ENCODE measurements around the gene ITIH4. TPM values are rescaled to one million over a fixed set of nuclear protein-coding genes. Genes with fewer than 3 reads are reported as not detected.

Gene ITIH4
- total and polyA plus RNA-seq, 2 of the 13 experiments (the other 11 are each of a cell fraction or from before 2014, with no cell fraction given) = 2.7 to 5.3 TPM

DNA sequence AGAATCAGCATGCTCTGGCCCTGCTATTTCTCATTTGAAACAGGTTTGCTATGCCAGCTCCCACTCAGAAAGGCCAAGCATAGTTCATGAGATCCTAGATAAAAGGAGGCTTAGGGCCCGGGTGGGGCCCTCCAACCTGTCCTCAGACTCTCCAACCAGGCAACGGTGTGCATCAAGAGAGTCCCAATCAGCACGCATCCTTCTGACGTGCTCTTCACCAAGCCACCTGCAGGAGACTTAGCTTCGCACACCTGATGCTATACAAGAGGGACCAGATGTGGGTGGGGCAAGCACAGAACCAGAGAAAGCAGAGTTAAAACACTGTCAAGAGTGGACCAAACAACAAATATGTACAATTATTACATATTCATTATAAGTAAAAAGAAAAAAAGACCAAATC, 49.6 kb upstream of the ITIH4 start:
- Histone ChIP-seq H3K27me3 (ENCODE audit: control insufficient read depth in 1 of 2, insufficient read depth in 2 of 2, low read length in 2 of 2) (no peaks in the 10 kb centered on the region), H3K4me3 (replicated peaks in 1 of 3; ENCODE audit: insufficient read depth in 1 of 3, low read depth in 2 of 3, low read length in 3 of 3) (no peak overlapping the region), H3K4me2 (ENCODE audit: low read depth, low read length) (no peak overlapping the region), H3K9ac (ENCODE audit: insufficient read depth, low read depth, low read length) (no peak overlapping the region), H3K4me1 (ENCODE audit: insufficient read depth, low read length) (peaks cover 7% of the 10 kb centered on the region), H3K79me2 (ENCODE audit: insufficient read depth, low read length) (no peaks in the 10 kb centered on the region), H2AFZ (ENCODE audit: low read length) (no peak overlapping the region), H3K36me3 (replicated peaks in 1 of 2; ENCODE audit: control insufficient read depth in 1 of 2, insufficient read depth in 2 of 2, low read length in 2 of 2) (0 out of 5 replicates have a peak, but pooled peaks cover 0 to 3% of the 10 kb centered on the region in 2 experiments), H3K9me3 (ENCODE audit: low read length) (no peaks in the 10 kb centered on the region), H4K20me1 (ENCODE audit: insufficient read depth, low read length) (no peaks in the 10 kb centered on the region), H3K27ac (ENCODE audit: extremely low read length, insufficient read depth, low read length) (no peak overlapping the region)
- CTCF ChIA-PET (ENCODE audit: low intra/inter-chr PET ratio, low total read pairs) = interaction anchor here (1.0 kb wide), 1 partner anchor 55 kb away, joined by 3 read pairs; no protein-coding TSS in a partner anchor
- in situ Hi-C loops (cut with HindIII; ENCODE audit: extremely low pct_ligation_motif_present, low pct_unique_long_range_greater_than_20kb) = no loop called here
- BruUV-seq (replicated peaks) = no TSS peak
- TF ChIP-seq ONECUT2 (CRISPR knock-in tag; IDR thresholded peaks at IDR 0.05) (no peak), SALL2 (CRISPR knock-in tag; IDR thresholded peaks at IDR 0.05) (no peak)
- TF ChIP-seq, protein P1, sequence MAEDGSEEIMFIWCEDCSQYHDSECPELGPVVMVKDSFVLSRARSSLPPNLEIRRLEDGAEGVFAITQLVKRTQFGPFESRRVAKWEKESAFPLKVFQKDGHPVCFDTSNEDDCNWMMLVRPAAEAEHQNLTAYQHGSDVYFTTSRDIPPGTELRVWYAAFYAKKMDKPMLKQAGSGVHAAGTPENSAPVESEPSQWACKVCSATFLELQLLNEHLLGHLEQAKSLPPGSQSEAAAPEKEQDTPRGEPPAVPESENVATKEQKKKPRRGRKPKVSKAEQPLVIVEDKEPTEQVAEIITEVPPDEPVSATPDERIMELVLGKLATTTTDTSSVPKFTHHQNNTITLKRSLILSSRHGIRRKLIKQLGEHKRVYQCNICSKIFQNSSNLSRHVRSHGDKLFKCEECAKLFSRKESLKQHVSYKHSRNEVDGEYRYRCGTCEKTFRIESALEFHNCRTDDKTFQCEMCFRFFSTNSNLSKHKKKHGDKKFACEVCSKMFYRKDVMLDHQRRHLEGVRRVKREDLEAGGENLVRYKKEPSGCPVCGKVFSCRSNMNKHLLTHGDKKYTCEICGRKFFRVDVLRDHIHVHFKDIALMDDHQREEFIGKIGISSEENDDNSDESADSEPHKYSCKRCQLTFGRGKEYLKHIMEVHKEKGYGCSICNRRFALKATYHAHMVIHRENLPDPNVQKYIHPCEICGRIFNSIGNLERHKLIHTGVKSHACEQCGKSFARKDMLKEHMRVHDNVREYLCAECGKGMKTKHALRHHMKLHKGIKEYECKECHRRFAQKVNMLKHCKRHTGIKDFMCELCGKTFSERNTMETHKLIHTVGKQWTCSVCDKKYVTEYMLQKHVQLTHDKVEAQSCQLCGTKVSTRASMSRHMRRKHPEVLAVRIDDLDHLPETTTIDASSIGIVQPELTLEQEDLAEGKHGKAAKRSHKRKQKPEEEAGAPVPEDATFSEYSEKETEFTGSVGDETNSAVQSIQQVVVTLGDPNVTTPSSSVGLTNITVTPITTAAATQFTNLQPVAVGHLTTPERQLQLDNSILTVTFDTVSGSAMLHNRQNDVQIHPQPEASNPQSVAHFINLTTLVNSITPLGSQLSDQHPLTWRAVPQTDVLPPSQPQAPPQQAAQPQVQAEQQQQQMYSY (CRISPR knock-in tag; IDR thresholded peaks at IDR 0.05) = no peak
- WGBS (ENCODE audit: low lambda C conversion rate) = 94% methylated on average over 5 of the region's 5 CpGs
- ATAC-seq = no peak
- intact Hi-C loops (cut with micrococcal nuclease; ENCODE audit: unreplicated experiment) = no loop called here
- POLR2A ChIA-PET = no interaction called here
- no peak for FAIRE-seq
- no peak for DNase-seq (ENCODE audit: low spot score)

DNA sequence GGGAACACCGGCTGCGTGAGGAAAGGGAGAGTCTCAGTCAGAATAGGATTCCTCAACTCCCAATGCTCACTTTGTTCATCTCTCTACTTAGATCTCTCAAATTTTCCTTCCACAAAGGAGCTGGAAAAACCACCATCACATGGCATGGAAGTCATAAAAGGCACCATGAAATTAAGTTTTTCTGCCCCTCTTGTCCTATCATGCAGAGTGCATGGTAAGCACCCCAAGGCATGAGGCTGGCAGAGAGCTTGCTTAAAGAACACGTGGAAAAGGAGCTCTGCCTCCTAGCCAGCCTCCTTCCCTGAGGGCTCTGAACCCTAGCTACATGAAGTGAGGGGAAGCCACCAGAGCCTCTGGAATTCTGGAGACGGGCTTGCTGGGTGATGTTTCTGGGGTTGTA, 49.1 kb upstream of the ITIH4 start:
- no peaks in the 10 kb centered on the region for H3K9me3 ChIP-seq (ENCODE audit: low read length)
- CTCF ChIA-PET (ENCODE audit: low intra/inter-chr PET ratio, low total read pairs) = interaction anchor here (1.0 kb wide), 1 partner anchor 55 kb away, joined by 3 read pairs; no protein-coding TSS in a partner anchor
- in situ Hi-C loops (cut with HindIII; ENCODE audit: extremely low pct_ligation_motif_present, low pct_unique_long_range_greater_than_20kb) = no loop called here
- no TSS peak for BruUV-seq (replicated peaks)
- no peak for FAIRE-seq
- H3K4me3 ChIP-seq (replicated peaks in 1 of 3; ENCODE audit: insufficient read depth in 1 of 3, low read depth in 2 of 3, low read length in 3 of 3) = no peak overlapping the region
- H3K4me1 ChIP-seq (ENCODE audit: insufficient read depth, low read length) = peaks cover 7% of the 10 kb centered on the region
- no peak overlapping the region for H3K9ac ChIP-seq (ENCODE audit: insufficient read depth, low read depth, low read length)
- H2AFZ ChIP-seq (ENCODE audit: low read length) = no peak overlapping the region
- no peaks in the 10 kb centered on the region for H3K27me3 ChIP-seq (ENCODE audit: control insufficient read depth in 1 of 2, insufficient read depth in 2 of 2, low read length in 2 of 2)
- no peak for ATAC-seq
- no peak for DNase-seq (ENCODE audit: low spot score)
- no peak overlapping the region for H3K27ac ChIP-seq (ENCODE audit: extremely low read length, insufficient read depth, low read length)
- 0 out of 5 replicates have a peak, but pooled peaks cover 0 to 3% of the 10 kb centered on the region in 2 experiments for H3K36me3 ChIP-seq (replicated peaks in 1 of 2; ENCODE audit: control insufficient read depth in 1 of 2, insufficient read depth in 2 of 2, low read length in 2 of 2)
- H3K4me2 ChIP-seq (ENCODE audit: low read depth, low read length) = no peak overlapping the region
- H4K20me1 ChIP-seq (ENCODE audit: insufficient read depth, low read length) = no peaks in the 10 kb centered on the region
- intact Hi-C loops (cut with micrococcal nuclease; ENCODE audit: unreplicated experiment) = no loop called here
- POLR2A ChIA-PET = no interaction called here
- 96% methylated on average over 4 of the region's 4 CpGs for WGBS (ENCODE audit: low lambda C conversion rate)
- H3K79me2 ChIP-seq (ENCODE audit: insufficient read depth, low read length) = no peaks in the 10 kb centered on the region
- TF ChIP-seq, protein P2, sequence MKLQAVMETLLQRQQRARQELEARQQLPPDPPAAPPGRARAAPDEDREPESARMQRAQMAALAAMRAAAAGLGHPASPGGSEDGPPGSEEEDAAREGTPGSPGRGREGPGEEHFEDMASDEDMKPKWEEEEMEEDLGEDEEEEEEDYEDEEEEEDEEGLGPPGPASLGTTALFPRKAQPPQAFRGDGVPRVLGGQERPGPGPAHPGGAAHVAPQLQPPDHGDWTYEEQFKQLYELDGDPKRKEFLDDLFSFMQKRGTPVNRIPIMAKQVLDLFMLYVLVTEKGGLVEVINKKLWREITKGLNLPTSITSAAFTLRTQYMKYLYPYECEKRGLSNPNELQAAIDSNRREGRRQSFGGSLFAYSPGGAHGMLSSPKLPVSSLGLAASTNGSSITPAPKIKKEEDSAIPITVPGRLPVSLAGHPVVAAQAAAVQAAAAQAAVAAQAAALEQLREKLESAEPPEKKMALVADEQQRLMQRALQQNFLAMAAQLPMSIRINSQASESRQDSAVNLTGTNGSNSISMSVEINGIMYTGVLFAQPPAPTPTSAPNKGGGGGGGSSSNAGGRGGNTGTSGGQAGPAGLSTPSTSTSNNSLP (IDR thresholded peaks at IDR 0.05; ENCODE audit: low read depth, low read length) = no peak
- no peak for TF ChIP-seq RAD21 (CRISPR knock-in tag; IDR thresholded peaks at IDR 0.05)
- TF ChIP-seq ESRRA (CRISPR knock-in tag; IDR thresholded peaks at IDR 0.05; ENCODE audit: low read depth) = no peak
- TF ChIP-seq, protein P3, sequence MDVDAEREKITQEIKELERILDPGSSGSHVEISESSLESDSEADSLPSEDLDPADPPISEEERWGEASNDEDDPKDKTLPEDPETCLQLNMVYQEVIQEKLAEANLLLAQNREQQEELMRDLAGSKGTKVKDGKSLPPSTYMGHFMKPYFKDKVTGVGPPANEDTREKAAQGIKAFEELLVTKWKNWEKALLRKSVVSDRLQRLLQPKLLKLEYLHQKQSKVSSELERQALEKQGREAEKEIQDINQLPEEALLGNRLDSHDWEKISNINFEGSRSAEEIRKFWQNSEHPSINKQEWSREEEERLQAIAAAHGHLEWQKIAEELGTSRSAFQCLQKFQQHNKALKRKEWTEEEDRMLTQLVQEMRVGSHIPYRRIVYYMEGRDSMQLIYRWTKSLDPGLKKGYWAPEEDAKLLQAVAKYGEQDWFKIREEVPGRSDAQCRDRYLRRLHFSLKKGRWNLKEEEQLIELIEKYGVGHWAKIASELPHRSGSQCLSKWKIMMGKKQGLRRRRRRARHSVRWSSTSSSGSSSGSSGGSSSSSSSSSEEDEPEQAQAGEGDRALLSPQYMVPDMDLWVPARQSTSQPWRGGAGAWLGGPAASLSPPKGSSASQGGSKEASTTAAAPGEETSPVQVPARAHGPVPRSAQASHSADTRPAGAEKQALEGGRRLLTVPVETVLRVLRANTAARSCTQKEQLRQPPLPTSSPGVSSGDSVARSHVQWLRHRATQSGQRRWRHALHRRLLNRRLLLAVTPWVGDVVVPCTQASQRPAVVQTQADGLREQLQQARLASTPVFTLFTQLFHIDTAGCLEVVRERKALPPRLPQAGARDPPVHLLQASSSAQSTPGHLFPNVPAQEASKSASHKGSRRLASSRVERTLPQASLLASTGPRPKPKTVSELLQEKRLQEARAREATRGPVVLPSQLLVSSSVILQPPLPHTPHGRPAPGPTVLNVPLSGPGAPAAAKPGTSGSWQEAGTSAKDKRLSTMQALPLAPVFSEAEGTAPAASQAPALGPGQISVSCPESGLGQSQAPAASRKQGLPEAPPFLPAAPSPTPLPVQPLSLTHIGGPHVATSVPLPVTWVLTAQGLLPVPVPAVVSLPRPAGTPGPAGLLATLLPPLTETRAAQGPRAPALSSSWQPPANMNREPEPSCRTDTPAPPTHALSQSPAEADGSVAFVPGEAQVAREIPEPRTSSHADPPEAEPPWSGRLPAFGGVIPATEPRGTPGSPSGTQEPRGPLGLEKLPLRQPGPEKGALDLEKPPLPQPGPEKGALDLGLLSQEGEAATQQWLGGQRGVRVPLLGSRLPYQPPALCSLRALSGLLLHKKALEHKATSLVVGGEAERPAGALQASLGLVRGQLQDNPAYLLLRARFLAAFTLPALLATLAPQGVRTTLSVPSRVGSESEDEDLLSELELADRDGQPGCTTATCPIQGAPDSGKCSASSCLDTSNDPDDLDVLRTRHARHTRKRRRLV (CRISPR knock-in tag; IDR thresholded peaks at IDR 0.05) = no peak

Measured in HepG2 (cell line).